Caco-2 (cell line): ENCODE data around the gene PAPPA2. TPM values are rescaled to one million over a fixed set of nuclear protein-coding genes. Genes with fewer than 3 reads are reported as not detected.

Source experiments
- BruUV-seq: library from RNA; stranded (reverse); fragments of 400-500 nt; replicated peaks from 2 replicates; lab custom pipeline; 2021; lab: Mats Ljungman, UMichigan
- CTCF ChIA-PET: fragments of 300-600 bp; sonication (Branson Sonifier 250); formaldehyde crosslinking; loops from one replicate; lab custom pipeline; 2022; ENCODE audit warnings: antibody characterized with exemption; lab: Charles Lee
- POLR2A ChIA-PET: fragments of 300-600 bp; sonication (Branson Sonifier 250); formaldehyde crosslinking; loops from one replicate; lab custom pipeline; 2022; ENCODE audit warnings: antibody characterized with exemption; lab: Charles Lee
- DNase-seq, 2 experiments: peaks; one replicate each; pipeline versions ENCODE4 v3.0.0 to v3.0.0-alpha.2; 2020 to 2022
- H3K27me3 ChIP-seq: replicated peaks from 2 replicates; pipeline ENCODE4 v1.6.0; 2011; ENCODE audit warnings: low read length; ENCODE audit not compliant: control insufficient read depth, insufficient read depth
- H3K36me3 ChIP-seq: 2 replicates; pipeline ENCODE4 v1.5.1; 2011; ENCODE audit warnings: low read length; ENCODE audit not compliant: control insufficient read depth, insufficient read depth
- H3K4me1 ChIP-seq: fragments of 250-450 bp; sonication (Bioruptor Pico); 2 replicates; pipeline ENCODE4 v1.5.1; 2020; ENCODE audit warnings: mild to moderate bottlenecking
- H3K4me3 ChIP-seq: 2 replicates; pipeline ENCODE4 v1.5.1; 2011; ENCODE audit warnings: low read depth, mild to moderate bottlenecking, control low read depth, low read length
- H3K9me3 ChIP-seq: fragments of 250-450 bp; sonication (Bioruptor Pico); 2 replicates; pipeline ENCODE4 v1.5.1; 2020; ENCODE audit warnings: mild to moderate bottlenecking, moderate library complexity
- H3K27ac Mint-ChIP-seq: one replicate; pipeline ENCODE4 v1.8.0; 2022; ENCODE audit warnings: mixed read lengths; ENCODE audit not compliant: unreplicated experiment
- H3K27me3 Mint-ChIP-seq: one replicate; pipeline ENCODE4 v1.8.0; 2022; ENCODE audit warnings: mixed read lengths; ENCODE audit not compliant: insufficient read depth, unreplicated experiment
- H3K36me3 Mint-ChIP-seq: one replicate; pipeline ENCODE4 v1.8.0; 2022; ENCODE audit warnings: mild to moderate bottlenecking, mixed read lengths; ENCODE audit not compliant: insufficient read depth, unreplicated experiment
- H3K4me1 Mint-ChIP-seq: one replicate; pipeline ENCODE4 v1.8.0; 2022; ENCODE audit warnings: low read depth, mixed read lengths; ENCODE audit not compliant: unreplicated experiment
- H3K4me3 Mint-ChIP-seq: one replicate; pipeline ENCODE4 v1.8.0; 2022; ENCODE audit warnings: mild to moderate bottlenecking, moderate library complexity, mixed read lengths; ENCODE audit not compliant: unreplicated experiment
- H3K9me3 Mint-ChIP-seq: one replicate; pipeline ENCODE4 v1.8.0; 2022; ENCODE audit warnings: mixed read lengths; ENCODE audit not compliant: unreplicated experiment
- intact Hi-C: fragments of 100-400 bp; cut with micrococcal nuclease; formaldehyde crosslinking; loops from one replicate; pipeline ENCODE4 v1.10.0; 2022; ENCODE audit not compliant: unreplicated experiment
- total RNA-seq: library from RNA; stranded (reverse); gene quantifications from 2 replicates; pipeline ENCODE4 v1.2.3, GENCODE V29; 2022
- TF ChIP-seq, protein P1 (sequence below), 2 experiments: fragments of 200-600 bp in 1 of 2; IDR thresholded peaks; 1 replicate in 1 of 2; 2 replicates in 1 of 2; pipeline versions ENCODE4 v1.5.1 to v1.8.0; 2011 to 2022; ENCODE audit warnings: antibody characterized with exemption in 1 of 2, control low read depth in 1 of 2, inconsistent platforms in 1 of 2, low read depth in 1 of 2, low read length in 1 of 2, mild to moderate bottlenecking in 1 of 2, moderate library complexity in 1 of 2; ENCODE audit not compliant: insufficient read depth in 1 of 2, severe bottlenecking in 1 of 2, unreplicated experiment in 1 of 2

PAPPA2 gene
- total RNA-seq, 1 experiment from 2014 or later = 0.18 TPM

DNA sequence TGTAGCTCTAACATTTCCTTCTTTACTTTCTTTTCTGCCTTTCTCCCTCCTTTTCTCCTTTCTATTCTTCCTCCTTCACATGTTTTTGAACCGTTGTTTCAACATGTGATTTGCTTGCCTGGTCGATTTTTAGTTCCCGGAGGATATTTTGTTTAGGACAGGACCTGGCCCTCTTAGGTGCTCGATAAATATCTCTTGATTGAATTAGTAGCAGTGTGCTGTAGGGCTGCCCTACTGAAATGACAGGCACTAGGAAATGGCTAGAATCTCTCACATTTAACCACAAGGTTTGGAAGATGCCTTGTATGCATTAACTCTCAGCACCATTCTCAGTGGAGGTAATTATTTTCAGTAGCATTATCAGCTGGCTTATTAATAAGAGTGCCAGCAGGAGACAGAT, 305.6 kb downstream of the PAPPA2 start:
- no peaks in the 10 kb centered on the region for H3K9me3 ChIP-seq
- peaks cover 17% of the 10 kb centered on the region for H3K27me3 Mint-ChIP-seq
- no peaks in the 10 kb centered on the region for H3K9me3 Mint-ChIP-seq
- no peaks in the 10 kb centered on the region for H3K4me1 ChIP-seq
- TF ChIP-seq, protein P1, sequence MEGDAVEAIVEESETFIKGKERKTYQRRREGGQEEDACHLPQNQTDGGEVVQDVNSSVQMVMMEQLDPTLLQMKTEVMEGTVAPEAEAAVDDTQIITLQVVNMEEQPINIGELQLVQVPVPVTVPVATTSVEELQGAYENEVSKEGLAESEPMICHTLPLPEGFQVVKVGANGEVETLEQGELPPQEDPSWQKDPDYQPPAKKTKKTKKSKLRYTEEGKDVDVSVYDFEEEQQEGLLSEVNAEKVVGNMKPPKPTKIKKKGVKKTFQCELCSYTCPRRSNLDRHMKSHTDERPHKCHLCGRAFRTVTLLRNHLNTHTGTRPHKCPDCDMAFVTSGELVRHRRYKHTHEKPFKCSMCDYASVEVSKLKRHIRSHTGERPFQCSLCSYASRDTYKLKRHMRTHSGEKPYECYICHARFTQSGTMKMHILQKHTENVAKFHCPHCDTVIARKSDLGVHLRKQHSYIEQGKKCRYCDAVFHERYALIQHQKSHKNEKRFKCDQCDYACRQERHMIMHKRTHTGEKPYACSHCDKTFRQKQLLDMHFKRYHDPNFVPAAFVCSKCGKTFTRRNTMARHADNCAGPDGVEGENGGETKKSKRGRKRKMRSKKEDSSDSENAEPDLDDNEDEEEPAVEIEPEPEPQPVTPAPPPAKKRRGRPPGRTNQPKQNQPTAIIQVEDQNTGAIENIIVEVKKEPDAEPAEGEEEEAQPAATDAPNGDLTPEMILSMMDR (IDR thresholded peaks at IDR 0.05; ENCODE audit: insufficient read depth in 1 of 2, low read depth in 1 of 2, low read length in 1 of 2, severe bottlenecking in 1 of 2, unreplicated experiment in 1 of 2) = no peak
- H3K4me3 ChIP-seq = no peak overlapping the region
- no peak overlapping the region for H3K4me3 Mint-ChIP-seq
- intact Hi-C loops = no loop called here
- no peak for DNase-seq
- CTCF ChIA-PET = no interaction called here
- POLR2A ChIA-PET = no interaction called here
- H3K4me1 Mint-ChIP-seq = no peaks in the 10 kb centered on the region
- BruUV-seq = no TSS peak
- peaks cover 2% of the 10 kb centered on the region for H3K27me3 ChIP-seq
- no peaks in the 10 kb centered on the region for H3K36me3 Mint-ChIP-seq
- no peaks in the 10 kb centered on the region for H3K36me3 ChIP-seq
- no peak overlapping the region for H3K27ac Mint-ChIP-seq

GRCh38 chr1:176770066-176770465, 307.1 kb downstream of the PAPPA2 start:
- intact Hi-C loops = no loop called here
- H3K36me3 ChIP-seq = no peaks in the 10 kb centered on the region
- no peak overlapping the region for H3K4me3 ChIP-seq
- H3K4me3 Mint-ChIP-seq = no peak overlapping the region
- H3K27me3 Mint-ChIP-seq = peaks cover 23% of the 10 kb centered on the region
- BruUV-seq = no TSS peak
- no peaks in the 10 kb centered on the region for H3K4me1 ChIP-seq
- H3K4me1 Mint-ChIP-seq = no peaks in the 10 kb centered on the region
- TF ChIP-seq, protein P1 (IDR thresholded peaks at IDR 0.05; ENCODE audit: insufficient read depth in 1 of 2, low read depth in 1 of 2, low read length in 1 of 2, severe bottlenecking in 1 of 2, unreplicated experiment in 1 of 2) = no peak
- no peaks in the 10 kb centered on the region for H3K9me3 ChIP-seq
- ChIA-PET POLR2A (no interaction called here), CTCF (no interaction called here)
- peaks cover 2% of the 10 kb centered on the region for H3K27me3 ChIP-seq
- H3K9me3 Mint-ChIP-seq = no peaks in the 10 kb centered on the region
- no peaks in the 10 kb centered on the region for H3K36me3 Mint-ChIP-seq
- no peak overlapping the region for H3K27ac Mint-ChIP-seq
- DNase-seq = no peak

- no peak overlapping the region for H3K27ac Mint-ChIP-seq
- no TSS peak for BruUV-seq
- H3K9me3 ChIP-seq = no peaks in the 10 kb centered on the region
These were observed 310.1 kb downstream of the PAPPA2 start for GRCh38 chr1:176773038-176773437.

More at GRCh38 chr1:176773038-176773437, 310.1 kb downstream of the PAPPA2 start:
- TF ChIP-seq, protein P1 (IDR thresholded peaks at IDR 0.05; ENCODE audit: insufficient read depth in 1 of 2, low read depth in 1 of 2, low read length in 1 of 2, severe bottlenecking in 1 of 2, unreplicated experiment in 1 of 2) = no peak
- no peaks in the 10 kb centered on the region for H3K4me1 ChIP-seq
- Mint-ChIP-seq H3K4me3 (no peak overlapping the region), H3K4me1 (no peaks in the 10 kb centered on the region), H3K36me3 (no peaks in the 10 kb centered on the region), H3K9me3 (no peaks in the 10 kb centered on the region), H3K27me3 (peaks cover 23% of the 10 kb centered on the region)
- CTCF ChIA-PET = no interaction called here
- no peak overlapping the region for H3K4me3 ChIP-seq
- intact Hi-C loops = no loop called here
- peaks cover 2% of the 10 kb centered on the region for H3K27me3 ChIP-seq
- POLR2A ChIA-PET = no interaction called here
- DNase-seq = no peak
- no peaks in the 10 kb centered on the region for H3K36me3 ChIP-seq
